DMS 273 (cell line): Measurements from ENCODE around the gene TOMM70.
"Not testable (repeated sequence)": the region's sequence is repeated elsewhere in the genome, so short reads cannot be mapped to it uniquely, and the experiment has no call there.

ENCODE experiments used
- DNase-seq: peaks from one replicate; lab custom pipeline; 2025; ENCODE audit not compliant: unreplicated experiment; lab: John Stamatoyannopoulos, UW

TOMM70 gene

GRCh38 chr3:100329800-100330489, 70.9 kb downstream of the TOMM70 start:
- no peak for DNase-seq

- not testable (repeated sequence) for DNase-seq
Observed at GRCh38 chr3:100327377-100327776, 73.5 kb downstream of the TOMM70 start.

GRCh38 chr3:100325827-100326226, 75.1 kb downstream of the TOMM70 start:
- DNase-seq: no peak

GRCh38 chr3:100324044-100324443, 76.8 kb downstream of the TOMM70 start:
- DNase-seq: no peak

- no peak for DNase-seq
Observed at GRCh38 chr3:100319951-100320350, 80.9 kb downstream of the TOMM70 start.

GRCh38 chr3:100317912-100318311, 83.0 kb downstream of the TOMM70 start:
- DNase-seq: no peak

- DNase-seq: peak; percentile 79
Observed at GRCh38 chr3:100316641-100317069, 84.2 kb downstream of the TOMM70 start.
